ENCODE data around the gene SOCS6.

The SOCS6 gene

DNA sequence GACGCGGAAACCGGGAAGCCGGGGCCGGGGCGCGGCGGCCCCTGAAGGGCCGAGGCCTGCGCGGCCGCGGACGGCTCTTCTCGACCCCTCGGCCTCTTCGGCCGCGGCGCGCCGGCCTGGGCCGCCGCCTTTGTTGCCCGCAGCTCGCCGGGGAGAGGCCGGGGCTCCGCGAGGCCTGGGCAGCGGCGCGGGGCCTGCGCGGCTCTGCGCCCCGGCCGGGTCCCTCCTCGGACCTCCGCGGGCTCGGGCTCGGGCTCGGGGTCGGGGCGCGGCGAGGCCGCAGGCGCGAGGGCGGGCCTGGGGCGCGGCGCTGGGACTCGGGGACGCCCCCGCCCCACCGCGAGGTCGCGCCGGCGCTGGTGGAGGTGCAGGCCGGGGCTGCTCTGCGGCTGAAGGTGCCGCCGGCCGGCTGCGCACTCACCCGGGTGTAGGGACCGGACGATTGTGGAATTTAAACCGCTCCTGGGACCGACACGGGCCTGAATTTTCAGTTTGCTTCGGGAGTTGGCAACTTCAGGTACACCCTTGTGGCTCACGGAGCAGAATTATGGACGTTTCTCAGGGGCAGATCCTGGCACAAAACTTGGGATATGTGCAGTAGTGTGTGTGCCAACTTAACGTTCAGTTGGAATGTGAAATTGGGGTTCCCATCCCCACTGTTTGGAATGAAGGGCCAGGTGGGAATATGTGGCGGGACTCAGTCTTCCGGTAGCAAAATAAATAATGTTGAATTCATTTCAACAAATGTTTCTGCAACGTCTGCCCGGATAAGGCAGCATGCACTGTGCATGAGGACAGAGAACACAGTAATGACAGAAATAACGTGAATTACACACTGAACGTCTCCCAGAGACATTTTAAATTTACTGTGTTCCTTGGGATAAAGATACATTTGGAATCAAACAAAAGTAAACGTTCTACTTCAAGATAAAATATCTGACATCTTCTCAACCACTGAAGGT lies 787 bp downstream of the SOCS6 start:
- H3K4me3 ChIP-seq (ENCODE audit: low read length): peak overlapping the region; percentile 95
- no peak for DNase-seq (ENCODE audit: low read depth)
- TF ChIP-seq, protein P1, sequence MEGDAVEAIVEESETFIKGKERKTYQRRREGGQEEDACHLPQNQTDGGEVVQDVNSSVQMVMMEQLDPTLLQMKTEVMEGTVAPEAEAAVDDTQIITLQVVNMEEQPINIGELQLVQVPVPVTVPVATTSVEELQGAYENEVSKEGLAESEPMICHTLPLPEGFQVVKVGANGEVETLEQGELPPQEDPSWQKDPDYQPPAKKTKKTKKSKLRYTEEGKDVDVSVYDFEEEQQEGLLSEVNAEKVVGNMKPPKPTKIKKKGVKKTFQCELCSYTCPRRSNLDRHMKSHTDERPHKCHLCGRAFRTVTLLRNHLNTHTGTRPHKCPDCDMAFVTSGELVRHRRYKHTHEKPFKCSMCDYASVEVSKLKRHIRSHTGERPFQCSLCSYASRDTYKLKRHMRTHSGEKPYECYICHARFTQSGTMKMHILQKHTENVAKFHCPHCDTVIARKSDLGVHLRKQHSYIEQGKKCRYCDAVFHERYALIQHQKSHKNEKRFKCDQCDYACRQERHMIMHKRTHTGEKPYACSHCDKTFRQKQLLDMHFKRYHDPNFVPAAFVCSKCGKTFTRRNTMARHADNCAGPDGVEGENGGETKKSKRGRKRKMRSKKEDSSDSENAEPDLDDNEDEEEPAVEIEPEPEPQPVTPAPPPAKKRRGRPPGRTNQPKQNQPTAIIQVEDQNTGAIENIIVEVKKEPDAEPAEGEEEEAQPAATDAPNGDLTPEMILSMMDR (conservative IDR thresholded peaks at IDR 0.05; ENCODE audit: low read depth, low read length): no peak

DNA sequence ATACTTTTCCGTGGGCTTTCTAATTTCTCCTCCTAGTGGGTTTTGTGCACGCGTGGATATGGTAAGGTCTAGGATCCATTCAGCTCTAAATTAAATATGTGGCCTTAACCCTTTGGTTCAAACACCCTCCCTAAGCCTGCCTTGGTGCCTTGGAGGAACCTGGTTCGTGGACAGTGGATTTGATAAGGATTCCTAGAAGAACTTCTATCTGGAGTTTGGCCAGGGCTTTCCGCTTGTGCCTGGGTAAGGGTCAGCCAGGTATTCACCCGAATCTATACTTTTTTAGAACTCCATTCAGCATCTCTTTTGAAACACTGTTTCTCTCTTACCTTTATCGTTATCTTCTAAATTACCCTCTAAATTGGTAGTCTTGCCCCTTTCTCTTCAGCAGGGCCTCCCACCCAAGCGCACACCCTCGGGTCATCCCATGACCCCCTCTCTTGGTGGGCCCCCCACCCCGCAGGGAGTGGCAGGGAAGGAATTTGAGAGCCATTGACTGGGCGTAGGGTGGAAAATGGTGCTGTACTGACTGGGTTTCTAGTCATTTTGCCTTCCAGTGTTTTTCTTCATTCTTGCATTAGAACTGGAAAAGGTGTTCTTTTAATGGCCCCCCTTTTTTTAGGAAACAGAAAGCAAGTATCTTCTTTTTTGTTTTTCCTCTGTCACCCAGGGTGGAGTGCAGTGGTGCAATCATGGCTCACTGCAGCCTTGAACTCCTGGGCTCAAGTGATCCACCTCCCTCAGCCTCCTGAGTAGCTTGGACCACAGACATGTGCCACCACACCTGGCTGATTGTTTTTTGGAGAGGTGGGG lies 1.8 kb downstream of the SOCS6 start:
- peak overlapping the region; percentile 95 for H3K4me3 ChIP-seq (ENCODE audit: low read length)
- TF ChIP-seq, protein P1 (conservative IDR thresholded peaks at IDR 0.05; ENCODE audit: low read depth, low read length): no peak

DNA sequence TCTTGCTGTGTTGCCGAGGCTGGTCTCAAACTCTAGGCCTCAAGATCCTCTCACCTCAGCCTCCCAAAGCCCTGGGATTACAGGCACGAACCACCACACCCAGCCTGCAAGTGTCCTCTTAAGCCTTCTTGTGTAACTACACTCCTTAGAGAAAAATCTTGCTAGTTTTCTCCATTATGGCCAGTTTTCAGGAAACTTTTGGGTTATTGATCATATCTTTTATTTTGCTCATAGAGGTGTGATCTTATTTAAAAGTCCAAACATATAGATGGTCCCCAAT lies 2.4 kb downstream of the SOCS6 start:
- TF ChIP-seq, protein P1 (conservative IDR thresholded peaks at IDR 0.05; ENCODE audit: low read depth, low read length): no peak
- DNase-seq (ENCODE audit: low read depth): no peak
- H3K4me3 ChIP-seq (ENCODE audit: low read length): peak overlapping the region; percentile 95

More for the DNA sequence above, 1.8 kb downstream of the SOCS6 start:
- no peak for DNase-seq (ENCODE audit: low read depth)

DNA sequence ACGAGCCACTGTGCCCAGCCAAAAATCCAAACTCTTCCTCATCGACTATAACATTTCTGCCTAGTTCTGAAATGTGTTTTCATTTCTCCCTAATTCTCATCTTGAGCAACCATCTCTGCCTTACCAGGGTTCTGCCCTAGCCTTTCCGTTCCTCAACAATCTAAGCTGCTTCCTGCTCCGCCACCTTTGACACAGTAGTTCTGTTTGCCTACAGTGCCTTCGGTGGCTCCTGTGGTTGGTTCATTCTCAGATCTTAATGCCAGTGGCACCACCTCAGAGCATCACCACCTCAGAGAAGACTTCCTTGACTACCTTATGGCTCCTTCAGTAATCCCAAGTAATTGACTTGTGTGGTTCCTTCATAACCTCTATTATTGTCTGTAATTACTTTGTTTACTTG lies 3.8 kb downstream of the SOCS6 start:
- TF ChIP-seq, protein P1 (conservative IDR thresholded peaks at IDR 0.05; ENCODE audit: low read depth, low read length): no peak
- no peak for DNase-seq (ENCODE audit: low read depth)
- H3K4me3 ChIP-seq (ENCODE audit: low read length): no peak overlapping the region

DNA sequence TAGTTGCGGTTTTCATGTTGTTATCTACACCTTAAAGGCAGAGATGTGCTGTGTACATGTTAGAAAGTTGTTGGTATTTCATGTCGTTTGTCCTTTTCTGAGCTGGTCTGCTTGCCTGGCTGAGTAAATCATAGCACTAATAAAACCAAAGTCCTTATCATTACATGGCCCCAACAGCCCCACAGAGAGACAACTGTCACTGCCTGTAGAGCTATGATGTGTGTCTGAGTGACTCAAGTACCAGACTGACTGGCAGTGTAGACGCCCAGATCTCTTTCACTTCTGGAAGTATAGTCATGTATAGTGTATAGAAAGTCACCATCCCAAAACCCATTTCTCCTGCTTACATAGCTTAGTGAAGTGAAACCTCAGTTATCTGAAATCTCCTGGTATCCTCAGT lies 4.3 kb downstream of the SOCS6 start:
- H3K4me3 ChIP-seq (ENCODE audit: low read length): no peak overlapping the region
- DNase-seq (ENCODE audit: low read depth): no peak
- TF ChIP-seq, protein P1 (conservative IDR thresholded peaks at IDR 0.05; ENCODE audit: low read depth, low read length): no peak

DNA sequence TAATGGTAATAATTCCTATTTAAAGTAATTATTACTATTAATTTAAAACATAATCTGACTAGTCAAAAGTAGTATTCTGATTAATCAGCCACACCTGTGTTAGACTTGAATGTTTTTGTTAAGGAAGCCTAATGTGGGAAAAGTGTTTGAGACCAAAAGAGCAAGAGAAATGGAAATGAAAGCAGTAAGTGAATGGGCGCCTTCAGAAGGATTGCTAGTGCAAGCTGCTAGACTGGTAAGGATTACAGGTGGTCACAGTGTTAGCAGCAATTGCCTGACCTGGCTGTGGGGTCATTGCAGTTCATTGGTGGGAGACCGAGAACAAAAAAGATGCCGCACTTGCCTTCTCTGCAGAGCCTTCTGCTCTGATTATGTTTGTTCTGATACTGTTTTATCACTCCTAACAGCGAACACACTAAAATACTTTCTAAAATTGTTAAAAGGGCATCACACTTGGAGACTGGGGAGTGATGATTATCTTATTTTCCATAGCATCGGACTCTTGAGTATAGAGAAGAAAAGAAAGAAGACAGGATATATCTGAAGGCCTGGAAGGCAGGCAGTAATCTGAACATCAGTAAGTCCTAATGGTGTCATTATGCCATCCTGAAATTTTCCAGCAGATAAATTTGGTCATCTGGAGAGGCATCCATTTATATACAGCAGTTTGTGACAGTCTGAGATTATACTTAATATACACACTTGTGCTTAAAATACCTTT lies 5.8 kb downstream of the SOCS6 start:
- TF ChIP-seq, protein P1 (conservative IDR thresholded peaks at IDR 0.05; ENCODE audit: low read depth, low read length): no peak
- no peak overlapping the region for H3K4me3 ChIP-seq (ENCODE audit: low read length)
- DNase-seq (ENCODE audit: low read depth): no peak
